T-helper 2 cell treated with Interferon-gamma antibody and Interleukin-4, amounts not matched to agents 5 μg/mL and 100 μg/mL, for 36 hours (primary cell): ENCODE results near the gene TNNI3.

Experiments
- DNase-seq: peaks from one replicate; pipeline ENCODE4 v3.0.0; 2021; ENCODE audit warnings: low spot score
- H3K27ac Mint-ChIP-seq: one replicate; pipeline ENCODE4 v1.8.0; 2021; ENCODE audit warnings: mild to moderate bottlenecking, mixed read lengths
- H3K27me3 Mint-ChIP-seq: one replicate; pipeline ENCODE4 v1.8.0; 2021; ENCODE audit warnings: low read depth, mixed read lengths
- H3K36me3 Mint-ChIP-seq: one replicate; pipeline ENCODE4 v1.8.0; 2021; ENCODE audit warnings: low read depth, mixed read lengths
- H3K4me1 Mint-ChIP-seq: one replicate; pipeline ENCODE4 v1.8.0; 2021; ENCODE audit warnings: low read depth, mixed read lengths
- H3K4me3 Mint-ChIP-seq: one replicate; pipeline ENCODE4 v1.8.0; 2022; ENCODE audit warnings: mild to moderate bottlenecking, moderate library complexity, mixed read lengths
- H3K9me3 Mint-ChIP-seq: one replicate; pipeline ENCODE4 v1.8.0; 2021; ENCODE audit warnings: mixed read lengths

TNNI3 gene

GRCh38 chr19:55103190-55103589 is 54.3 kb downstream of the TNNI3 start:
- Mint-ChIP-seq H3K4me3 (no peak overlapping the region), H3K9me3 (peaks cover 7% of the 10 kb centered on the region), H3K4me1 (no peaks in the 10 kb centered on the region), H3K27me3 (no peaks in the 10 kb centered on the region), H3K36me3 (peaks cover 32% of the 10 kb centered on the region), H3K27ac (no peak overlapping the region)
- DNase-seq, result no peak
